ENCODE data around the gene GUK1. TPM values are rescaled to one million over a fixed set of nuclear protein-coding genes. Genes with fewer than 3 reads are reported as not detected.

Gene GUK1
- total and polyA plus RNA-seq, 2 of the 8 experiments (the other 6 are each of a cell fraction or from before 2014, with no cell fraction given), result 68.5 to 183 TPM

DNA sequence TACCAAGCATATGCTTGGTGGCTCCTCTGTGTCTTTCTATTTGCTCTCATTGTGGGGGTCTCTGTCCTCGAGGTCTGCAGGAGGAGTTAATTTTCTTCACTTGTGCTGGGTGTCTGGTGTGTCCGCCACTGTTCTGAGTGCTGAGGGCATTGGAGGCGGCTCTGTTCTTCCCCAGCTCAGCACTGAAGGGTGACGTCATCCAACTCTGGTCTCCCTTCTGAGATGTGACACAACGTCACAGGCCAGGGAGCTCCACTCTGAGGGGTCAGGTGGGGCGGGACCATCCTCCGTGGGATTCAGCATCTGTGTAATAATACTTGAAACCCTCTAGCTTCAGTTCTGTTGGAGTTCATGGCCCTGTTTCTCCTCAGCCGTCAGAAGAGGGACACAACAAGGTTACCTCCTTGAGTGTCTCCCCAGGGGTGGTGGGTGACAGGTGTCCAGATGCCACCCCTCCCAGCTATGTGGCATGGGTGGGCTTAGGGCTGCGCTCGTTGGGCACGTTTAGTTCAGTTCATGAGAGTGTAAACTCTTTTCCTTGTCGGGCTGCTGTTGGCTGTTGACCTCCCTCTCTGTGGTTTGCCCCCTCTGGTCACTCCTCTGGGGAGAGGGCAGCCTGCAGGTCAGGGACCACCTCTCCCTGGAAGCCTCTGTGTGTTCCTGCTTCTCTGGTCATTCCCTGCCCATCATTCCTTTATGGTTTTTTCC, 28.6 kb downstream of the GUK1 start (continued):
- TF ChIP-seq, protein P1, sequence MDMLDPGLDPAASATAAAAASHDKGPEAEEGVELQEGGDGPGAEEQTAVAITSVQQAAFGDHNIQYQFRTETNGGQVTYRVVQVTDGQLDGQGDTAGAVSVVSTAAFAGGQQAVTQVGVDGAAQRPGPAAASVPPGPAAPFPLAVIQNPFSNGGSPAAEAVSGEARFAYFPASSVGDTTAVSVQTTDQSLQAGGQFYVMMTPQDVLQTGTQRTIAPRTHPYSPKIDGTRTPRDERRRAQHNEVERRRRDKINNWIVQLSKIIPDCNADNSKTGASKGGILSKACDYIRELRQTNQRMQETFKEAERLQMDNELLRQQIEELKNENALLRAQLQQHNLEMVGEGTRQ (IDR thresholded peaks at IDR 0.05; ENCODE audit: low read length), result no peak
- TF ChIP-seq BCL11A (IDR thresholded peaks at IDR 0.05; ENCODE audit: low read depth in 2 of 2, low read length in 2 of 2) (no peak), ZNF274 (IDR thresholded peaks at IDR 0.05; ENCODE audit: borderline replicate concordance, extremely low read depth, low read length) (no peak), EZH2 (IDR thresholded peaks at IDR 0.05; ENCODE audit: low read depth, low read length, severe bottlenecking) (no peak), NRF1 (IDR thresholded peaks at IDR 0.05; ENCODE audit: low read depth, low read length) (no peak), KDM4A (IDR thresholded peaks at IDR 0.05; ENCODE audit: low read depth, low read length, severe bottlenecking) (no peak), POLR2AphosphoS5 (IDR thresholded peaks at IDR 0.05; ENCODE audit: low read depth, low read length) (no peak)
- TF ChIP-seq, protein P2, sequence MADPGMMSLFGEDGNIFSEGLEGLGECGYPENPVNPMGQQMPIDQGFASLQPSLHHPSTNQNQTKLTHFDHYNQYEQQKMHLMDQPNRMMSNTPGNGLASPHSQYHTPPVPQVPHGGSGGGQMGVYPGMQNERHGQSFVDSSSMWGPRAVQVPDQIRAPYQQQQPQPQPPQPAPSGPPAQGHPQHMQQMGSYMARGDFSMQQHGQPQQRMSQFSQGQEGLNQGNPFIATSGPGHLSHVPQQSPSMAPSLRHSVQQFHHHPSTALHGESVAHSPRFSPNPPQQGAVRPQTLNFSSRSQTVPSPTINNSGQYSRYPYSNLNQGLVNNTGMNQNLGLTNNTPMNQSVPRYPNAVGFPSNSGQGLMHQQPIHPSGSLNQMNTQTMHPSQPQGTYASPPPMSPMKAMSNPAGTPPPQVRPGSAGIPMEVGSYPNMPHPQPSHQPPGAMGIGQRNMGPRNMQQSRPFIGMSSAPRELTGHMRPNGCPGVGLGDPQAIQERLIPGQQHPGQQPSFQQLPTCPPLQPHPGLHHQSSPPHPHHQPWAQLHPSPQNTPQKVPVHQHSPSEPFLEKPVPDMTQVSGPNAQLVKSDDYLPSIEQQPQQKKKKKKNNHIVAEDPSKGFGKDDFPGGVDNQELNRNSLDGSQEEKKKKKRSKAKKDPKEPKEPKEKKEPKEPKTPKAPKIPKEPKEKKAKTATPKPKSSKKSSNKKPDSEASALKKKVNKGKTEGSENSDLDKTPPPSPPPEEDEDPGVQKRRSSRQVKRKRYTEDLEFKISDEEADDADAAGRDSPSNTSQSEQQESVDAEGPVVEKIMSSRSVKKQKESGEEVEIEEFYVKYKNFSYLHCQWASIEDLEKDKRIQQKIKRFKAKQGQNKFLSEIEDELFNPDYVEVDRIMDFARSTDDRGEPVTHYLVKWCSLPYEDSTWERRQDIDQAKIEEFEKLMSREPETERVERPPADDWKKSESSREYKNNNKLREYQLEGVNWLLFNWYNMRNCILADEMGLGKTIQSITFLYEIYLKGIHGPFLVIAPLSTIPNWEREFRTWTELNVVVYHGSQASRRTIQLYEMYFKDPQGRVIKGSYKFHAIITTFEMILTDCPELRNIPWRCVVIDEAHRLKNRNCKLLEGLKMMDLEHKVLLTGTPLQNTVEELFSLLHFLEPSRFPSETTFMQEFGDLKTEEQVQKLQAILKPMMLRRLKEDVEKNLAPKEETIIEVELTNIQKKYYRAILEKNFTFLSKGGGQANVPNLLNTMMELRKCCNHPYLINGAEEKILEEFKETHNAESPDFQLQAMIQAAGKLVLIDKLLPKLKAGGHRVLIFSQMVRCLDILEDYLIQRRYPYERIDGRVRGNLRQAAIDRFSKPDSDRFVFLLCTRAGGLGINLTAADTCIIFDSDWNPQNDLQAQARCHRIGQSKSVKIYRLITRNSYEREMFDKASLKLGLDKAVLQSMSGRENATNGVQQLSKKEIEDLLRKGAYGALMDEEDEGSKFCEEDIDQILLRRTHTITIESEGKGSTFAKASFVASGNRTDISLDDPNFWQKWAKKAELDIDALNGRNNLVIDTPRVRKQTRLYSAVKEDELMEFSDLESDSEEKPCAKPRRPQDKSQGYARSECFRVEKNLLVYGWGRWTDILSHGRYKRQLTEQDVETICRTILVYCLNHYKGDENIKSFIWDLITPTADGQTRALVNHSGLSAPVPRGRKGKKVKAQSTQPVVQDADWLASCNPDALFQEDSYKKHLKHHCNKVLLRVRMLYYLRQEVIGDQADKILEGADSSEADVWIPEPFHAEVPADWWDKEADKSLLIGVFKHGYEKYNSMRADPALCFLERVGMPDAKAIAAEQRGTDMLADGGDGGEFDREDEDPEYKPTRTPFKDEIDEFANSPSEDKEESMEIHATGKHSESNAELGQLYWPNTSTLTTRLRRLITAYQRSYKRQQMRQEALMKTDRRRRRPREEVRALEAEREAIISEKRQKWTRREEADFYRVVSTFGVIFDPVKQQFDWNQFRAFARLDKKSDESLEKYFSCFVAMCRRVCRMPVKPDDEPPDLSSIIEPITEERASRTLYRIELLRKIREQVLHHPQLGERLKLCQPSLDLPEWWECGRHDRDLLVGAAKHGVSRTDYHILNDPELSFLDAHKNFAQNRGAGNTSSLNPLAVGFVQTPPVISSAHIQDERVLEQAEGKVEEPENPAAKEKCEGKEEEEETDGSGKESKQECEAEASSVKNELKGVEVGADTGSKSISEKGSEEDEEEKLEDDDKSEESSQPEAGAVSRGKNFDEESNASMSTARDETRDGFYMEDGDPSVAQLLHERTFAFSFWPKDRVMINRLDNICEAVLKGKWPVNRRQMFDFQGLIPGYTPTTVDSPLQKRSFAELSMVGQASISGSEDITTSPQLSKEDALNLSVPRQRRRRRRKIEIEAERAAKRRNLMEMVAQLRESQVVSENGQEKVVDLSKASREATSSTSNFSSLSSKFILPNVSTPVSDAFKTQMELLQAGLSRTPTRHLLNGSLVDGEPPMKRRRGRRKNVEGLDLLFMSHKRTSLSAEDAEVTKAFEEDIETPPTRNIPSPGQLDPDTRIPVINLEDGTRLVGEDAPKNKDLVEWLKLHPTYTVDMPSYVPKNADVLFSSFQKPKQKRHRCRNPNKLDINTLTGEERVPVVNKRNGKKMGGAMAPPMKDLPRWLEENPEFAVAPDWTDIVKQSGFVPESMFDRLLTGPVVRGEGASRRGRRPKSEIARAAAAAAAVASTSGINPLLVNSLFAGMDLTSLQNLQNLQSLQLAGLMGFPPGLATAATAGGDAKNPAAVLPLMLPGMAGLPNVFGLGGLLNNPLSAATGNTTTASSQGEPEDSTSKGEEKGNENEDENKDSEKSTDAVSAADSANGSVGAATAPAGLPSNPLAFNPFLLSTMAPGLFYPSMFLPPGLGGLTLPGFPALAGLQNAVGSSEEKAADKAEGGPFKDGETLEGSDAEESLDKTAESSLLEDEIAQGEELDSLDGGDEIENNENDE (IDR thresholded peaks at IDR 0.05; ENCODE audit: insufficient replicate concordance, low read length), result no peak
